ENCODE results near the gene MSH5. TPM values are rescaled to one million over a fixed set of nuclear protein-coding genes. Genes with fewer than 3 reads are reported as not detected.

The MSH5 gene
- total RNA-seq, 2 donors from 2014 or later = 5.7 to 10.5 TPM

DNA sequence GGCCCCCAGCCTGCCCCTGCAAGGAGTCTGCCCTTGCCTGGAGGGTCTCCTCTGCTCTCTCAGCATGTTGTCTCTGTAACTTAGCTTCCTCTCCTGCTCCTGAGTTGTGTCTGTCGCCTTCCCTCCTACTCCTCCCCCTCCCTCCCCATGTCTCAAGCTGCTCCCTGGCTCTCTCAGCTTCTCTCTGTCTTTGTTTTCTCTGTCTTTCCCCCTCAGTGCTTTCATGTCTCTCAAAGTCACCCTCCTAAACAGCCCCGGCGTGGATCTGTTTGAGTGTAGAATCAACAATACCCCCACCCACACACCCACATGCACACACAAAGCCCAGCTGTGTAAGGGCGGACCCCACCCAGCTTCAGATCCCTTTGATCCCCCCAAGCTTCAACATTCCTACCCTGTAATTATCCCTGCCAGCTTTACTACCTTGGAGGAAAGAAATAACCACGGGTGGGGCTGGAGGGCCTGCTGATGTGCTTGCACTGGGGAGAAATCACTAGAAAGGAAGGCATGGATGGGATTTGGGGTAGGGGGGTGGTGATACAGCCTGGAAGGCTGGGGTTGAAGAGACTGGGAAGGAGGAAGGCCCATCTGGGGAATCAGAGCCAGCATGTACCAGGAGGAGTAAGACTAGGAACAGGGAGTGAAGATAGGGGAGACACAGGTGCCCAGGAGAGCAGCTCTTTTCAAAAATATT, 25.7 kb upstream of the MSH5 start:
- Histone ChIP-seq H3K4me3 (no peak overlapping the region), H3K4me1 (ENCODE audit: control insufficient read depth in 1 of 2, low read depth in 2 of 2) (no peaks in the 10 kb centered on the region), H3K27ac (no peak overlapping the region), H3K27me3 (replicated peaks; ENCODE audit: insufficient read depth) (no peaks in the 10 kb centered on the region), H3K9me3 (no peaks in the 10 kb centered on the region), H3K36me3 (no peaks in the 10 kb centered on the region)
- ATAC-seq (ENCODE audit: insufficient number of reproducible peaks, low FRiP score, low read depth) (no peak), DNase-seq (ENCODE audit: low spot score) (no peak)
- TF ChIP-seq, protein P1, sequence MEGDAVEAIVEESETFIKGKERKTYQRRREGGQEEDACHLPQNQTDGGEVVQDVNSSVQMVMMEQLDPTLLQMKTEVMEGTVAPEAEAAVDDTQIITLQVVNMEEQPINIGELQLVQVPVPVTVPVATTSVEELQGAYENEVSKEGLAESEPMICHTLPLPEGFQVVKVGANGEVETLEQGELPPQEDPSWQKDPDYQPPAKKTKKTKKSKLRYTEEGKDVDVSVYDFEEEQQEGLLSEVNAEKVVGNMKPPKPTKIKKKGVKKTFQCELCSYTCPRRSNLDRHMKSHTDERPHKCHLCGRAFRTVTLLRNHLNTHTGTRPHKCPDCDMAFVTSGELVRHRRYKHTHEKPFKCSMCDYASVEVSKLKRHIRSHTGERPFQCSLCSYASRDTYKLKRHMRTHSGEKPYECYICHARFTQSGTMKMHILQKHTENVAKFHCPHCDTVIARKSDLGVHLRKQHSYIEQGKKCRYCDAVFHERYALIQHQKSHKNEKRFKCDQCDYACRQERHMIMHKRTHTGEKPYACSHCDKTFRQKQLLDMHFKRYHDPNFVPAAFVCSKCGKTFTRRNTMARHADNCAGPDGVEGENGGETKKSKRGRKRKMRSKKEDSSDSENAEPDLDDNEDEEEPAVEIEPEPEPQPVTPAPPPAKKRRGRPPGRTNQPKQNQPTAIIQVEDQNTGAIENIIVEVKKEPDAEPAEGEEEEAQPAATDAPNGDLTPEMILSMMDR (IDR thresholded peaks at IDR 0.05) = no peak

GRCh38 chr6:31715022-31715958, 24.5 kb upstream of the MSH5 start, which contains the start of gene LY6G6D:
LY6G6D (plus strand) TSS chr6:31715348; CDS start chr6:31715356, 8 bp downstream.
- no peak for ATAC-seq (ENCODE audit: insufficient number of reproducible peaks, low FRiP score, low read depth)
- Histone ChIP-seq H3K9me3 (no peaks in the 10 kb centered on the region), H3K27me3 (replicated peaks; ENCODE audit: insufficient read depth) (no peaks in the 10 kb centered on the region), H3K4me3 (no peak within 1 kb of the TSS), H3K4me1 (ENCODE audit: control insufficient read depth in 1 of 2, low read depth in 2 of 2) (no peaks in the 10 kb centered on the region), H3K27ac (no peak within 1 kb of the TSS), H3K36me3 (no peaks in the 10 kb centered on the region)
- TF ChIP-seq, protein P1 (IDR thresholded peaks at IDR 0.05) = no peak
- DNase-seq (ENCODE audit: low spot score) = no peak

GRCh38 chr6:31717499-31718222, 22.1 kb upstream of the MSH5 start:
- H3K27ac ChIP-seq = no peak overlapping the region
- H3K4me1 ChIP-seq (ENCODE audit: control insufficient read depth in 1 of 2, low read depth in 2 of 2) = no peaks in the 10 kb centered on the region
- DNase-seq (ENCODE audit: low spot score) (no peak), ATAC-seq (ENCODE audit: insufficient number of reproducible peaks, low FRiP score, low read depth) (no peak)
- no peak overlapping the region for H3K4me3 ChIP-seq
- H3K27me3 ChIP-seq (replicated peaks; ENCODE audit: insufficient read depth) = no peaks in the 10 kb centered on the region
- no peaks in the 10 kb centered on the region for H3K36me3 ChIP-seq
- H3K9me3 ChIP-seq = no peaks in the 10 kb centered on the region
- TF ChIP-seq, protein P1 (IDR thresholded peaks at IDR 0.05) = no peak

DNA sequence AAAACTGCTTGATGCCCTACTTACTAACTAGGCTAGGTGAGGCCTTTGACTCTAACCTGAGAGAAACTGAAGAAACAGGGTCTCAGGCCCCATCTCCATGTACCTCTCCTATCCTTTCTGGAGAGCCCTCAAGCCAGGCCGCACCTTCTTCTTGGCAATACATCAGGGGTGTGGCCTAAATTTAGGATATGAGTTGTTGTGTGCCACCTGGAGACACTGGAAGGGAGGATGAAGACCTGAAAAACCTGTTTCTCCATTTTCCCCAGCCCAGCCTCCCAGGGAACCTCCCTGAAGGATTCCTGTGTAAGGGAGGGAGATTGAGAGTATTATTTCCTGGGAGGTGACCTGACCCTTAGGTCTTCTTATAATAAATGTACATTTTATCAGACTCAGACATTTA, 21.5 kb upstream of the MSH5 start:
- H3K9me3 ChIP-seq = no peaks in the 10 kb centered on the region
- H3K4me3 ChIP-seq = no peak overlapping the region
- TF ChIP-seq, protein P1 (IDR thresholded peaks at IDR 0.05) = no peak
- H3K36me3 ChIP-seq = no peaks in the 10 kb centered on the region
- H3K27me3 ChIP-seq (replicated peaks; ENCODE audit: insufficient read depth) = no peaks in the 10 kb centered on the region
- no peak for DNase-seq (ENCODE audit: low spot score)
- no peaks in the 10 kb centered on the region for H3K4me1 ChIP-seq (ENCODE audit: control insufficient read depth in 1 of 2, low read depth in 2 of 2)
- ATAC-seq (ENCODE audit: insufficient number of reproducible peaks, low FRiP score, low read depth) = no peak
- H3K27ac ChIP-seq = no peak overlapping the region

GRCh38 chr6:31719001-31719400, 20.8 kb upstream of the MSH5 start:
- no peak overlapping the region for H3K27ac ChIP-seq
- ATAC-seq (ENCODE audit: insufficient number of reproducible peaks, low FRiP score, low read depth) = no peak
- no peaks in the 10 kb centered on the region for H3K27me3 ChIP-seq (replicated peaks; ENCODE audit: insufficient read depth)
- DNase-seq (ENCODE audit: low spot score) = no peak
- no peaks in the 10 kb centered on the region for H3K4me1 ChIP-seq (ENCODE audit: control insufficient read depth in 1 of 2, low read depth in 2 of 2)
- no peaks in the 10 kb centered on the region for H3K9me3 ChIP-seq
- TF ChIP-seq, protein P1 (IDR thresholded peaks at IDR 0.05) = no peak
- no peaks in the 10 kb centered on the region for H3K36me3 ChIP-seq
- no peak overlapping the region for H3K4me3 ChIP-seq
